Amygdala (tissue), 56 donors: ENCODE data around the gene NAXD.
"Not testable (repeated sequence)": the region's sequence is repeated elsewhere in the genome, so short reads cannot be mapped to it uniquely, and the experiment has no call there.

Experiments used
- DNase-seq, 56 donors: peaks; one replicate each; lab custom pipeline; 2025; lab: John Stamatoyannopoulos, UW

The NAXD gene

DNA sequence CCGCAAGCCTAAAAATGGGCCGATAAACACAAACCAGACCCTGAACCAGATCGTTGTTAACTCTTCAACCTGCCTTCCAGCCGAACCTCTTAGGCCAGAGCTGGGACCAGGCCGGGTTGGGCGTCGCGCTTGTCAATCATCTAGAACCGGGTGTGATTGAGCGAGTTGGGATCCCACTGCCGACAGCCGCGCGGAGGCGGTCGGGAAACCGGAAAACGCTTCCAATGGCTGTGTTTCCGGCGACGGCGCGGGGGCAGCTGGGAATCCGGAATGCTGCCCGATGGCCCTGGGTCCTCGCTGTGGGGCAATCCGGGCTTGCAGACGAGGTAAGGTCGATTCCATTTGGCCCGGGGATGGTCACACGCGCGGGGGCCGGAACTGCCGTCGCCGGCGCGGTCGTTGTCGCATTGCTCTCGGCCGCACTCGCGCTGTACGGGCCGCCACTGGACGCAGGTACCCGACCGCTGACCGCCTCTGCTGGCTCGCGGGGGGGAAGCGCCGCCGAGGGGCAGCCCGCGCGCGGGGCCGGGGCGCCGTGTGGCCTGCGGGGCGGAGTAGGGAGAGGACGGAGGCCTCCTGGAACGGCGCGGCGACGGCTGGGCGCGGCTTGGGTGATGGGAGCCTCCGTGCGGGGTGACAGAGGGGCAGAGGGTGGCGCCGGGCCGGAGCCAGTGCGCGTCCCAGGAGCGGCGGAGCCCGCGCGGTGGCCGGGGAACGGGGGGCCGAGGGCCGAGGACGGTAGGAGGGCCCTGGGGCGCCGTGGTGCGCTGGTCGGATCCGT is at the start of gene NAXD:
TSS of gene NAXD (plus strand) at position 224 of the 781 bp plus-strand sequence. CDS start at position 281, 57 bp downstream.
- peak; percentile 60 to 96 (median 90) for DNase-seq

GRCh38 chr13:110566171-110566570 is 49.2 kb upstream of the NAXD start:
- no peak for DNase-seq

DNA sequence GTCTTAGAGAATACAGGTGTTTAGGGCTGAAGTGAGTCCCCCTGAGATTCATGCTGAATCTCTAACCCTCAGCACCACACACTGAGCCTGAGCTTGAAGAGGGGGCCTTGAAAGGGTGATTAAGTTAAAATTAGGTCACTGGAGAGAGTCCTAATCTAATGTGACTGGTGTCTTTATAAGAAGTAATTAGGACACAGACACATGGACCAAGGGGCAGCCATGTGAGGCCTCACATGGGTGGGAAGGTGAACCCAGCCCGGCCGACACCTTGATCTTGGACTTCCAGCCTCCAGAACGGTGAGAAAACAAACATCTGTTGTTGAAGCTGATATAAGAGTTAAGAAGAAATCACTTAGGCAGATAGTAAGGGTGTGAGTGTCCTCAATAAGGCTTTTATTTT is 46.7 kb upstream of the NAXD start:
- no peak for DNase-seq

GRCh38 chr13:110569962-110570361 is 45.4 kb upstream of the NAXD start:
- DNase-seq: not testable (repeated sequence)

DNA sequence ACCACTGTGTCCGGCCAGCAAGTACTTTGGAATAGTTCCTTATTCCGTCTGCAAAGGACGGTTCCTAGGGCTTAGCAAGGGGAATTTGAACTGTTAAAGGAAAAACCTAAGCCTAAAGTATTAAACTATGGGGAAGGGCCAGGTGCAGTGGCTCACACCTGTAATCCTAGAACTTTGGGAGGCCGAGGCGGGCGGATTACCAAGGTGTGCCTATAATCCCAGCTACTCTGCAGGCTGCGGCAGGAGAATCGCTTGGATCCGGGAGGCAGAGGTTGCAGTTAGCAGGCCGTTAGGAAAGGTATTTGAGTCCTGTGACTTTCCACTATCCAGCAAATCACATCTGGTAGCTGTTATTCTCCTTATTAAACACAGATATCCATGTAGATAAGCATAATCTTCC is 44.5 kb upstream of the NAXD start:
- no peak for DNase-seq

- no peak for DNase-seq
Measured at GRCh38 chr13:110571896-110572777, 43.2 kb upstream of the NAXD start.

- DNase-seq: no peak
Measured at GRCh38 chr13:110572778-110573118, 42.6 kb upstream of the NAXD start.

DNA sequence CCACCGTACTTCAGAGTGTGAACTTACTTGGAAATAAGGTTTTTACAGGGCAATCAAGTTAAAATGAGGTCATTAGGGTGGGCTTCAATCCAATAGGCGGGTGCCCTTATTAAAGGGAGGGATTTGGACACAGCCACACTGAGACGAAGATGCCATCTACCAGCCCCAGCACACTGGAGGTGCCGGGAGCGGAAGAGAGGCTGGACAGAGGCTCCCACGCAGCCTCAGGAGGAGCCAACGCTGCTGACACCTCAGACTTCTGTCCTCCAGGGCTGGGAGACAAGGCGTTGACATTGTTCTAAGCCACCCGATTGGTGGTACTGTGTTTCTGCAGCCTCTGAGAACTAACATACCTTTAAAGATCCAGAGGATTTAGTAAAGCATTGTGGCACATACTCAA is 41.2 kb upstream of the NAXD start:
- no peak for DNase-seq

DNA sequence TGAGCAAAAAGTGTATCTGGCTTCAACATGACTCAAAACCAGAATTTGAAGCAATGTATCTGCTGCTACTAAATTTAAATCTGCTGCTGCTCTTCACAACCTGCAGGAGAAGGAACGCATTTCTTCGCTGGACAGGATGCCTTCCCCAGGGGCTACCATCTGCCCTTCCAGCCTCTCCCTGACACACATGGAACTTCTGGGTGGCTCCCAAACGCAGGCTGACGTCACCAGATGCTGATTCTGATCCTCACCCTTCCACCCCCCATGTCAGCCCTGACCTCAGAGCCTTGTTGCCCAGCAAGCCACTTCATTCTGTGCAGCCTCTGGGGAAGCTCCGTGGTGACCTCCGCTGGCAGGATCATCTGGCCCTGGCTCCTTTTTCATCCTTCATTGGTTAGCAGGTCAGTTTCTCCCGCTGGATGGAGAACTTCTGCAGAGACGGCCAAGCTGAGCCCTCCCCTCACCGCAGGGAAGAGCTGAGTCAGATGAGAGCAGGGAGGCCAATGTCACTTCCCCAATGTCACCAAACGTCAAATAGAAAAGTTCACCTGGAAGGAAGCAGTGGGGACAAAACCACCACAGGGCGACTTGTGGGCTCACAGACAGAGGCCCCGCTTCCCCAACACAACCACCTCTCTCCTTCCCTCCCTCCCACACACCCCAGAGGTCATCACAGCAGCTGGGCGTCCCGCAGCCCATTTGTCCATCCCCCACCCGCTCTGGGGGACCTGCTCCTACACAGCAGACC is 39.8 kb upstream of the NAXD start:
- DNase-seq: no peak

DNA sequence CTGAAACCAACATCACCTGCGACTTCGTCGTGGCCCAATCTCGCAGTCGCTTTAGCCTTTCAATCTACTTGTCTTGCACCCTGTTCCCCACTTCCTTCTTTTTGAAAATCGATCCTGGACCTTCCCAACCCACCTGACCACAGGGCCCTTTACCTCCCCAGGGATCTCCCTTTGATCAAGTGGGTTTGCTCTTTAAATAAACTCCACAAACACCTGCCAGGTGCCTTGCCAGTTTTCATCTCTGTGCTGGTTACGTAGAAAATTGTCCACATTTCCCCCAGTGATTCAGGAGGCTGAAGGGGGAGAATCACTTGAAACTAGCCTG is 39.3 kb upstream of the NAXD start:
- no peak for DNase-seq

GRCh38 chr13:110576736-110577476 is 38.4 kb upstream of the NAXD start:
- DNase-seq: no peak

DNA sequence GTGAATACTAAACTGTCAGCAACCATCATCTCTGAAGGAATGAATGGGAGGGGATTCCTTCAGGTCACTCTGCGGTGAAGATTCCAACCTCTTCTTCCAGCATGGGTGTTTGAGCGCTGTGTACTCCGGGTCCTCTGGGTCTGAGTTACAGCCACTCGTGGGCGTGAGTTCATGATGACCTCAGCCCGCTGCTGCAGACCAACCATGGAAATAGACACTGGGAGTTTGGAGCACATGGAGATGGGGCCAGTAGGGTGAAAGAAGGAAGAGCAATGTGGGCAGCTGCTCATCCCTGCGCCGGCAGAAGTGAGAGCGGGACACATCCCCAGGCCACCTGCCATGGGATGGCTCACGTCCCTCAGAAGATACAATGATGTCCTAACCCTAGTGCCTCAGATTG is 37.0 kb upstream of the NAXD start:
- no peak for DNase-seq

DNA sequence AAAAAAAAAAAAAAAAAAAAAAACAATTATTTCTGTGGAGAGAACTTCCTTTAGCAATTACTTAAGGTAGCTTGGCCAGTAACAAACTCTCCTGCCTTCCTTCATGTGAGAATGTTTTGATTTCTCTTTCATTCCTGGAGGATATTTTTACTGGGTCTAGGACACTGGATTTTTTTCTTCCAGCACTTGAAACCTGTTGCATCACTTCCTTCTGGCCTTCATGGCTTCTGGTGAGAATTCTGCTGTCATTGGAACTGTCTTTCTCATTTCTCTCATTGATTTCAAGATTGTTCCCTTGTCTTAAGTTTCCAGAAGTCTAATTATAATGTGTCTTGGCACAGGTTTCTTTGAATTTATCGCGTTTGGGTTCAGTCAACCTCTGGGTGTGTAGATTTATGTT is 34.5 kb upstream of the NAXD start:
- DNase-seq: no peak

DNA sequence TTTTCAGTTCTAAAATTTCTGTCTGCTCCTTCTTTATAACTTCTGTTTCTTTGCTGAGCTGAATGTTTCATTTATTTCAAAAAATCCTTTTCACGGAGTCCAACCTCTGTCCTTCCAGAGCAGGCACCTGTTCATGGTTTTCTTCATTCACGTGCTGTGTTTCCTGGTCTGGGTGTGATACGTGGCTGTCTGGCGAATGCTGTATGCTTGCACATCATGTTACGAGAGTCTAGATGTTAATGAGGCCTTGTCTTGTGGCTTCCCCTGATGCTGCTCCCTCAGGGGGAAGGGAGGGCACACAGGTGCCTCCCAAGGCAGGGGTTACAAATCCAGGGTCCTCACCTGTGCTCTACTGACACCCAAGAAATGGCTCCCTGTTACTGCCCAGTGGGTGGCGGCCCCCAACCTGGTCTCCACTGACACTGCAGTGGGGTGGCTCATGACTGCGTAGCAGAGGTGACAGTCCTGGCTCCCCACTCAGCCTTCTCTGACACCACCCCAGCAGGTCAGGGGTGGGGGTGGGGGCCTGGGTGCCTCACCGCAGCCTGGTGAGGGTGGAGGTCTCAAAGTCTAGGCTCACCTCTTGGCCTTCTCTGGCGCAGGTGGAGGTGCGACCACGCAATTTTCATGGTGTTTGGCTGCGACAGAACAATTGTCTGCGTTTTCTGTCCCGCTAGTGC is 33.7 kb upstream of the NAXD start:
- DNase-seq: no peak

- no peak for DNase-seq
Measured at GRCh38 chr13:110582421-110582954, 32.9 kb upstream of the NAXD start.

DNA sequence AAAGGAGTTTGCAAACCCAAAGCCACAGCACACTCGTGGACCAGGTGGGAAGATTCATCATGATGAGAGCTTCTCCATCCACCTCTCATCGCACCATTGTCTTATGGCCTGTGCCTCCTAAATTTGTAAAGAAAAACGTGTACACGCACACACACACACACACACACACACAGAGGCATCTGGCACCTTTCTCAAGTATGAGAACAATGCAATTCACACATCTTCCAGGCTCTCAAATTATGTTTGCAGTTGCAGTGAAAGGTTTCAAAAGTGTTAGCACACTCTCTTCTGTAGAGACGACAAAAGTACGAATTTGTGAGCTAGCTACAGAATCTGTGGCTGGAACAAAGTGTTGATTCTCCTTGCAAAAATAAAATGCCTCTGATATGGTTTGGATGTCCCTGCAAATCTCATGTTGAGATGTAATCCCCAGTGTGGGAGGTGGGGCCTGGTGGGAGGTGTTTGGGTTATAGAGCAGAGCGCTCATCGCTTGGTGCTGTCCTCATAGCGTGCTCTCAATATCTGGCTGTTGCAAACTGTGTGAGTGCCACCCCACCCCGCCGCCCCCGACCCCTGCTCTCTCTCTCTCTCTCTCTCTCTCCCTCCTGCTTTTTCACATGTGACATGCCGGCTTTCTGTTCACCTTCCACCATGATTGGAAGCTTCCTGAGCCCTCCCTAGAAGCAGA is 32.0 kb upstream of the NAXD start:
- peak in 3 of 56 donors; percentile 13 to 47 (median 17) for DNase-seq

DNA sequence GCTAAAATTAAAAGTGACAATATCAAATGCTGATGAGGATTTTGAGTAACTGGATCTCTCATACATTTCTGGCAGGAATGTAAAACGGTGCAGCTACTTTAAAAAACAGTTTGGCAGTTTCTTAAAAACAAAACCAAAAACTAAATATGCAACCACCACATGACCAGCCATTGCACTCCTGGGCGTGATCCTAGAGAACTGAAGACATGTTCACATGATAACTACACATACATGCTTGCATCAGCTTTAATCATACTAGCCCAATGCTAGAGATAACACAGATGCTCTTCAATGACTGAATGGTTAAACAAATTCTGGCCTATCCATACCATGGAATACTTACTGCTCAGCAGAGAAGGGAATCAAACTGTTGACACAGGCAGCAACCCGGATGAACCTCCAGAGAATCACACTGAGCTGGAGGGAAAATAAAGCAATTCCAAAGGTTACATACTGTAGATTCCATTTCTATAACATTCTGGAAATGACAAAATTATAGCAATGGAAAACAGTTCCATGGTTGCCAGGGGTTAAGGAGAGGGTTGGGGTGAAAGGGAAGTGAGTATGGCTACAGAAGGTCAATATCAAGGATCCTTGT is 25.5 kb upstream of the NAXD start:
- DNase-seq: no peak

DNA sequence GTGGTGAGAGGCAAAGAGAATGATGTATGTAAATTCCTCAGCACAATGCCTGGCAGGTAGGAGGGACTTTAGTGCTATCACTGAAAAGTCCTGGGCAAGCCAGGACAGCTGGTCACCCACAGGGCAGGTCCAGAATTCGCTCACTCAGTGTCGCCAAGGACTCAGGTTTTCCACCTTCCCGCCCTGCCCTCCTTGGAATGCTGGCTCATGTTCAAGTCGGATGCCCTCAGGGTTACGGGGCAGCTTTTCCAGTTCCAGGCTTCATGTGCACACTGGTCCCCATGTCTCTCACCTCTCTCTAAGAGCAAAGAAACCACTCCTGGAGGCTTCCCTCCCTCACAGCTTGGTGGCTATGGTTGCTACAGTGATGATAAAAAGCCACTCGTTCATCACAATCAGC is 24.8 kb upstream of the NAXD start:
- no peak for DNase-seq

GRCh38 chr13:110592665-110593064 is 22.7 kb upstream of the NAXD start:
- no peak for DNase-seq
